ENCODE data around the gene TSHZ2.

The TSHZ2 gene

DNA sequence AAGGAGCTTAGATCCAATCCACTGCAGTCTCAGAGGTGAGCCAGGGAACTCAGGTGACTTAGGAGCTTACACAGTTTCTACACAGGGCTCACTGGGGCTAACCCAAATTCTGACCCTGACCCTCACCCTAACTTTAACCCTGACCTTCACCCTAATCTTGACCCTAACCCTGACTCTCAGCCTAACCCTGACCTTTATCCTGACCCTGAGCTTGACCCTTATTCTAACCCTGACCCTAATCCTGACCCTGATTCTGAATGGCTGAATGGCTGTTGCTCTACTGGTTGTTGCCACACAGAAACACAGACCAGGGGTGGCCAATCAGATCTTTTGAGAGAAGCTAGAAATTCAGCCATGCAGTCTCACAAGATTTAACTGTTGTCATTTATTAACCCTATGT lies 180.1 kb downstream of the TSHZ2 start:
- DNase-seq (ENCODE audit: low spot score), result no peak
- Histone ChIP-seq H3K4me3 (no peak overlapping the region), H3K27ac (no peak overlapping the region)
- TF ChIP-seq, protein P1, sequence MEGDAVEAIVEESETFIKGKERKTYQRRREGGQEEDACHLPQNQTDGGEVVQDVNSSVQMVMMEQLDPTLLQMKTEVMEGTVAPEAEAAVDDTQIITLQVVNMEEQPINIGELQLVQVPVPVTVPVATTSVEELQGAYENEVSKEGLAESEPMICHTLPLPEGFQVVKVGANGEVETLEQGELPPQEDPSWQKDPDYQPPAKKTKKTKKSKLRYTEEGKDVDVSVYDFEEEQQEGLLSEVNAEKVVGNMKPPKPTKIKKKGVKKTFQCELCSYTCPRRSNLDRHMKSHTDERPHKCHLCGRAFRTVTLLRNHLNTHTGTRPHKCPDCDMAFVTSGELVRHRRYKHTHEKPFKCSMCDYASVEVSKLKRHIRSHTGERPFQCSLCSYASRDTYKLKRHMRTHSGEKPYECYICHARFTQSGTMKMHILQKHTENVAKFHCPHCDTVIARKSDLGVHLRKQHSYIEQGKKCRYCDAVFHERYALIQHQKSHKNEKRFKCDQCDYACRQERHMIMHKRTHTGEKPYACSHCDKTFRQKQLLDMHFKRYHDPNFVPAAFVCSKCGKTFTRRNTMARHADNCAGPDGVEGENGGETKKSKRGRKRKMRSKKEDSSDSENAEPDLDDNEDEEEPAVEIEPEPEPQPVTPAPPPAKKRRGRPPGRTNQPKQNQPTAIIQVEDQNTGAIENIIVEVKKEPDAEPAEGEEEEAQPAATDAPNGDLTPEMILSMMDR (IDR thresholded peaks at IDR 0.05), result no peak

DNA sequence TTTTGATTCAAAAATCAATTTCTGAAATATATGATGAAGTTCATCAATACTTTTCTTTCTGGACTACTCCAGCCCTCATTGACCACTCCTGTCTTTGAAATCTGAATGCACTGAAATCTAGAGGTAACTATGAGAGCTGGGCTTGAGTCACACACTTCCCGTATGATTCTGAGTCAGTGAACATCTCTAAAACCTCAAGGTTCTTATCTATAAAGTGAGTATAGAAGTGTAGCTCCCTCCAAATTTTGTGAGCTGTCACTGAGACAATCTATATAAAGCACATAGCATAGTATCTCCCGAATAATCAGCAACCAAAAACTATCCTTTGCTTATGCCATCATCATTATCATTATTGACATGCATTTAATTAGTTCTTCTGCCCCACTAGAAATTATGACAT lies 182.4 kb downstream of the TSHZ2 start:
- DNase-seq (ENCODE audit: low spot score), result no peak
- H3K27ac ChIP-seq, result no peak overlapping the region
- H3K4me3 ChIP-seq, result no peak overlapping the region
- TF ChIP-seq, protein P1 (IDR thresholded peaks at IDR 0.05), result no peak

DNA sequence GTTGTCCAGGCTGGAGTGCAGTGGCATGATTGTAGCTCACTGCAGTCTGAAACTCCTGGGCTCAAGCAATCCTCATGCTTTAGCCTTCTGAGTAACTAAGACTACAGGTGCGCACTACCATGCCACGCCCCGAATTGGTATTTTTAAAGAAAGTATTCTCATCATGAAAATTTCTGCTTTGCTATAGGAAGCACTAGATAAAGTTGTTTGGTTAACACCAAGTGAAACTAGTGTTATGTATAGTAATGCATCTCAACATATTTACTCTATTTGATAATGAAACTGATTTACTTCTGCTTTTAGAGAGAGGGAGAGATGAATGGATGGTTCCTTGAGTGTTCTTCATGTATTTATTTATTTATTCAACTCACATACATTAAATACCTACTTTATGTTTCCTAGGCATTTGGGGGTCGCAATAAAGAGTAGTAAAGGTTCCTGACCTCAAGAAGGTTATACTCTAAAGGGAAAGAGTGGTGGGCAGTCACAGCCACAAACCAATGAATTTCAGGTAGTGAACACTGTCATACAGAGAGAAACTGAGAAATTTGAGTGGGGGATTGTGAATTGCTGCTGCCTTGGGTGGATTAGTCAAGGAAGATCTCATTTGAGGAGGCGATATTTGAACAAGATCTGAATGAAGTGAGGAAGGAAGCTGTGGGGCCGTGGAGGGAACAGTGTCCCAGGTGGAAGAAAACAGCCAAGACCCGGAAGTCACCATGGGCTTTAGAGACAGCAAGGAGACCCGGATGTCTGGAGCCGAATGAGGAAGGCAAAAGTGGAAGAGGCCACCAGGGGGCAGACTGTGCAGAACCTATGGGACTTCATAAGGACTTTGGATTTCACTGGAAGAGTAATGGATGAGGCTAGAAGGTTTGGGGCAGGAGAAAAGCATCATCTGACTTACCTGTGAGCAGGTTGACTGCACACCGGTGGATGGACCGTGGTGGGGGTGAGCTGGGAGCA lies 185.6 kb downstream of the TSHZ2 start:
- DNase-seq (ENCODE audit: low spot score), result no peak
- TF ChIP-seq, protein P1 (IDR thresholded peaks at IDR 0.05), result peak; percentile 16

DNA sequence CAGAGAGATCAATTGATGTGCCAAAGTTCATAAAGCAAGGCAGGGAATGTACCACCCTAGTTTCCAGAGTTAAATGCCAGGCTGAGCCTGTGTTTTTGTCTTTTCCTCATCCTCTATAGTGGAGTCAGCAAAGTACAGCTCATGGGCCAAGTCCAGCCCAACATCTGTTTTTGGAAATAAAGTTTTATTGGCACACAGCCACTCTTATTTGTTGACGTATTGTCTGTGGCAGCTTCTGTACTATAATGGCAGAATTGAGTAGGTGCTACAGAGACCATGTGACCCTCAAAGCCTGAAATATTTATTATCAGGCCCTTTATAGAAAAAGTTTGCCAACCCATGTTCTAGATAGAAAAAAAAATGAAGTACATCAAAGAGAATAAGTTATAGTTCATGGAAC lies 187.0 kb downstream of the TSHZ2 start:
- TF ChIP-seq, protein P1 (IDR thresholded peaks at IDR 0.05), result no peak
- DNase-seq (ENCODE audit: low spot score), result no peak
- Histone ChIP-seq H3K27ac (no peak overlapping the region), H3K4me3 (no peak overlapping the region)

More for the DNA sequence above, 185.6 kb downstream of the TSHZ2 start:
- H3K27ac ChIP-seq, result no peak overlapping the region
- H3K4me3 ChIP-seq, result no peak overlapping the region

DNA sequence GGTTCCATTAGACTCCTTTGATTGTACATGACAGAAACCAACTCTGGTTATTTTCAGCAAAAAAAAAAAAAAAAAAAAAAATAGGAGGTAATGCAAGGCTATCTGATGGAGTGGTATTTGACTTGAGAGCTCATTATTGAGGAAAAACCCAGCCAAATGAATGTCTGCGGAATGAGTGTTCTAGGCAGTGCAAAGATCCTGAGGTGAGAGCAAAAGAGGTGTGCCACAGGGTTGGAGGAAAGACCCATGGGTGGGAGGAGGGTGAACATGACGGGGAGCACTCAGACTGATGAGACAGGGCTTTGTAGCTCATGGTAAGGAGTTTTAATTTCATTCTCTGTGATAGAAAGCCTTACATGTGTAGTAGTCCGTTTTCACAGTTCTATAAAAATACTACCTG lies 188.9 kb downstream of the TSHZ2 start:
- no peak for DNase-seq (ENCODE audit: low spot score)
- no peak overlapping the region for H3K27ac ChIP-seq
- TF ChIP-seq, protein P1 (IDR thresholded peaks at IDR 0.05), result no peak
- no peak overlapping the region for H3K4me3 ChIP-seq

DNA sequence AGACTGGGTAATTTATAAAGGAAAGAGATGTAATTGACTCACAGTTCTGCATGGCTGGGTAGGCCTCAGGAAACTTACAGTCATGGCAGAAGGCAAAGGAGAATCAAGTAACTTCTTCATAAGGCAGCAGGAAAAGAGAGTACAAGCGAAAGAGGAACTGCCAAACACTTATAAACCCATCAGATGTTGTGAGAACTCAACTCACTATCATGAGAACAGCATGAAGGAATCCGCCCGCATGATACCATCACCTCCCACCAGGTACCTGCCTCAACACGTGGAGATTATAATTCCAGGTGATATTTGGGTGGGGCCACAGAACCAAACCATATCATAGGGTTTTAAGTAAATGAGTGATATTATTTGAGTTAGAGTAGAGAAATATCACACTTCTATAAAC lies 189.3 kb downstream of the TSHZ2 start:
- DNase-seq (ENCODE audit: low spot score), result no peak
- TF ChIP-seq, protein P1 (IDR thresholded peaks at IDR 0.05), result no peak
- Histone ChIP-seq H3K4me3 (no peak overlapping the region), H3K27ac (peak overlapping the region in 1 of 2 donors; percentile 26)

Data from coronary artery (tissue), 2 donors.